NCI-H1930 (cell line): Measurements from ENCODE around the gene CLTCL1.
"Not testable (repeated sequence)": the region's sequence is repeated elsewhere in the genome, so short reads cannot be mapped to it uniquely, and the experiment has no call there.

Experiments used
- DNase-seq, 2 experiments: peaks; one replicate each; lab custom pipeline; 2025; lab: John Stamatoyannopoulos, UW

The CLTCL1 gene

GRCh38 chr22:19290400-19291217, 910 bp downstream of the CLTCL1 start:
- no peak for DNase-seq

- no peak for DNase-seq
These were observed 1.9 kb downstream of the CLTCL1 start for GRCh38 chr22:19289475-19290161.

DNA sequence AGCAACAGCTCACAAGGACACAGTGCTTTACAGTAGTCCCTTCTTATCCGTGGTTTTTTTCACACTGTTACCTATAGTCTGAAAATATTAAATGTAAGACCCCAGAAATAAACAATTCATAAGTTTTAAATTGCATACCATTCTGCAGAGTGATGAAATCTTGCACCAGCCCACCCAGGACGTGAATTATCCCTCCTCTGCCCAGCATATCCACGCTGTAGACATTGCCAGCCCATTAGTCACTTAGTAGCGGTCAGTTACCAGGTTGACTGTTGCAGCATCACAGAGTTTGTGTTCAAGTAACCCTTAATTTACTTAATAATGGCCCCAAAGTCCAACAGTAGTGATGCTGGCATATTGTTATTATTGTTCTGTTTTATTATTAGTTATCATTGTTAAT, 3.6 kb downstream of the CLTCL1 start:
- no peak for DNase-seq

GRCh38 chr22:19287076-19287707, 4.3 kb downstream of the CLTCL1 start:
- DNase-seq: no peak

DNA sequence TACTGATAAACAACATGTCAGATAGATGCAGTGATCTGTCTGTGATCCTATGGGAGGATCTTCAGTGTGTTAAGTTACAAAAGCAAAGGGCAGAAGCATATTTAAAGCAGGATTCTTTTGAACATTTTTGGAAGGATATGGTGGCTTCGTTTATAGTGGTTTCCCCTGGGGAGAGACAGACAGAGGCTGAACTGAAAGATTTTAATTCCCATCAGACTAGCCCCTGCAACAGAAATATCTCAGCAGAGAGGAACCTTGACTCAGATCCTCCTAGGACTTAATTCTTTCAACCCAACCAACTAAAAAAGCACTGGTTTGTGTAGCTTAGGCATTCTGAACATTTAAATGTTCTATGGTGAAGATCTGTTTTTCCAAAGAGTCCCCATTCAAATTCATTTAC, 5.7 kb downstream of the CLTCL1 start:
- DNase-seq: no peak

GRCh38 chr22:19279143-19279542, 12.4 kb downstream of the CLTCL1 start:
- not testable (repeated sequence) for DNase-seq

DNA sequence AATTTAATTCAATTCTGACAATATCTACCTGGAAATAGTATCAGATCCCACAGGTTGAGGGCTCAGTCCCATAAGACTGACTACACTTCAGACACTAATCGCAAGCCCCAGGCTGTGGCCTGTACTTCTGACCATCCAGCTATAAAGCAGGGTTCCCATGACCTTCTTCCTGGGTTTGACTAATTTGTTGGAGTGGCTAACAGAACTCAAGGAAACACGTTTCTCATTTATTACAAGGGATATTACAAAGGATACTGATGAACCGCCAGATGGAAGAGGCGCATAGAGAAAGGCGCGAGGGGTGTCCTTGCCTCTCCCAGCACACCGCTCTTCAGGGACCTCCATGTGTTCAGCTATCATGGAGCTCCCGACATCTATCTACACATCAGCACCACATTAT, 13.7 kb downstream of the CLTCL1 start:
- DNase-seq: no peak

DNA sequence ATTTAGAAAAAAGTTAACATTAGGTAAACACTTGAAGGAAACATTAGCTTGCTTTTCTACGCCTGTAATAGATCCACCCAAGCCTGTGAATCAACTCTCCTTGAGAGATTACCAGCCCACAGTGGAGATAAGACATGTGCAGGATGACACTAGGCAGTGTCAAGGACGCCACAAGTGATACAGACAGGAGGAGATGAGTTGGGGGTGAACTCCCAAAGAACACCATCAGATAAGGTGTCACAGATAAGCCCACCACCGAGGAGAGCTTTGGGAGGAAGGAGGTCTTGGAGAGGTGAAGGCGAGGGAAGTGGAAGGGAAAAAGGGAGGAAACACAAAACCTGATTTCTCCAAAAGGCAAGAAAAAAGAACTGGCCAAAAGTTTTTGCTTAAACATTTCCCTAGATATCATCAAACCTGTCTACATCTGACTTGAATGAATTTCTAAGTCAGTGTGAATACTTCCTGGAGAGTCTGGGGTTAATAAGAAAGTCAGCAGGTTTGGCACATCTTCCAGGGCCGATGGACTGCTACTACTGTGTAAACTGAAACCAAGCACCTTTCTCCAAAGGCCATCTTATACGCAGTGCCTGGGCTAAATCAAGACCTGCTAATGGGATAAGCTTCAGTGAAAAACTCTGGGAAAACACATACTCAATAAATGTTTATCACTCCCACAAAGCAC, 15.5 kb downstream of the CLTCL1 start:
- no peak for DNase-seq

GRCh38 chr22:19275513-19275912, 16.0 kb downstream of the CLTCL1 start:
- DNase-seq: no peak

DNA sequence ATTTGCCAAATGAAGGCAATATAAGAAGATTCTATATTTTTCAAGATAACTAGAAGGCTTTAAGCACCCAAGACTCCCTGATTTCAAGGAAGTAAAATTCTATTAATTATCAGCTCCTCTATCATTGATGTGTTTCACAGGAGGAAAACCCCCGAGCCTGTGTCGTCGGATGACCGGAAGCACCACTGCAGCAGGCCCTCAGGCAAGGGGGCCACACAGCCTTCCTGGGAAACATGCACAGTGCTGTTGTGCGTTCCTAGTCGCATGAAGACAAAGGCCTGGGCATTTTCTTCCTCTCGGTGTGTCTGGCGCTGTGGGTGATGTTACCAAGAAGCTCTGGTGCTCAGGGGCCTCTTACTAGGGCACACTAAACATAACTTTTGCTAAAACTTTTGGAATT, 16.4 kb downstream of the CLTCL1 start:
- no peak for DNase-seq

DNA sequence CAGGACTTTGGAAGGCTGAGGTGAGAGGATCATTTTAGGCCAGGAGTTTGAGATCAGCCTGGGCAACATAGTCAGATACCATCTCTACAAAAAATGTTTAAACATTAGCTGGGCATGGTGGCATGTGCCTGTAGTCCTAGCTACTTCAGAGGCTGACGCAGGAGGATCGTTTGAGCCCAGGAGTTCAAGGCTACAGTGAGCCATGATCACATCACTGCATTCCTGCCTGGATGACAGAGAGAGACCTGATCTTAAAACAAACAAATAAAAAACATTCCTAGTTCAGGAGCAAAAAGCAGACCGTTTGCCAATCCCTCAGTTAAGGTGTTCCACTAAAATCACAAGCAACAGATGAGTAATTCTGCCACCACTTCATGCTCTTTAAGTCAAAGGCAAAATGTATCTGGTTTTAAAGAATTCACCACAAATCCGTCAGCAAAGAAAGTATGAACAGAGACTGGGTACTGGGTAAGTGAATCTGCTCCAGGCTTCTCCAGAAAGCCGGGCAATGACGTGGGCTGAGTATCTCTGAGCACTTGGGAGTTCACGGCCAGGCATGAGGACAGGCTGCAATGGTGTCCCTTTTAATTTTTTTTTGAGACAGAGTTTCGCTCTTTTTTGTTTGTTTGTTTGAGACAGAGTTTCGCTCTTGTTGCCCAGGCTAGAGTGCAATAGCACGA, 19.5 kb downstream of the CLTCL1 start:
- DNase-seq: no peak

DNA sequence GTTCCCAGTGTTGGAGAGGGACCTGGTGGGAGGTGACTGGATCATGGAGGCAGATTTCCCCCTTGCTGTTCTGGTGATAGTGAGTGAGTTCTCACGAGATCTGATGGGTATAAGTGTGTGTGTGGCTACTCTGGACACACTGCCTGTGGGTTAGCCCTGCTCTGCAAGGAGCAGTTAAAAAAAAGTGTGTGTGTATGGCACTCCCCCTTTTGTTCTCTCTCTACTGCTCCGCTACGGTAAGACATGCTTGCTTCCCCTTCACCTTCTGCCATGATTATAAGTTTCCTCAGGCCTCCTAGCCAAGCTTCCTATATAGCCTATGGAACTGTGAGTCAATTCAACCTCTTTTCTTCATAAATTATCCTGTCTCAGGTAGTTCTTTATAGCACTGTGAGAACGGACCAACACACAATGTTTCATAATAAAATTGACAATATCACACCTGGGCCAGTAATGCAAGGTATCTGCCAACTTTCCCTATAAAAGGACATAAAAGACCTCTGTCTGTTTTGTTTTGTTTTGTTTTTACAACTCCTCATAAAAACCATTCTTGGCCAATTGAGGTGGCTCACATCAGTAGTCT, 20.2 kb downstream of the CLTCL1 start:
- DNase-seq: no peak

DNA sequence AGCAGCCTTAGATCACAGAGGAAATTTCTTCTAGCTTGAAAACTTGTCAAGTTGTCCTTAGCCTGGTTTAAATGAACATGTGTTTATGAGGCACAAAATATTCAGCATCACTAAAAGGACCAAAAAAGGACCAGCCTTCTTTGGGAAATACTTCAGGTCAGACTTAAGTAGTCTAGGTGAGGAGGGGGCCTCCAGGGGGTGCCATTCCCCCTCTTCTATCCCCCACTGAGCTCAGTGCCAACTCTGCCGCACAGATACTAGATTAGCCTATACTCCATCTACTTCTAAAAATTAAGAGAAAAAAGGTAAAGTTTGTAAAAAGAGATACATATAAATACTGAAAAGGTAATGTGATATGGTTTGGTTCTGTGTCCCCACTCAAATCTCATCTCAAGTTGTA, 20.6 kb downstream of the CLTCL1 start:
- no peak for DNase-seq

DNA sequence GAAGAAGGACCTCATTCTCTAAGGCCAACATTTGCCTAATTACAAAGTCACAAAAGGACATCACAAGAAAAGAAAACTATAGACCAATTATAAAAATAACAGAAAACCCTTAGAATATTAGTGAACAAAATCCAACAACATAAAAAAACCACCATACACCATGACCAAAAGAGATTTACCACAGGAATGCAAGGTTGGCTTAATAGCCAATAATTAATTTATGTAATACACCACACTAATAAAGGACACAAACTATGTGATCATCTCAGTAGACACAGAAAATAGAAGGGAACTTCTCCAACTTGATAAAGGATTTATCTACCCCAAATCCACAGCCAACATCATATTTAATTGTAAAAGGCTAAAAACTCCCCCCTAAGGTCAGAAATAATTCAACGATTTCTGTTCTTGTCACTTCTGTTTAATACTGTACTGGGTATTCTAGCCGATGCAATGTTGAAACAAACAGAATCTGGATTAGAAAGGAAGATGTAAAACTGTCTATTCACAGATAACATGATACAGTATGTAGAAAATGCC, 24.9 kb downstream of the CLTCL1 start:
- no peak for DNase-seq

GRCh38 chr22:19265779-19266178, 25.7 kb downstream of the CLTCL1 start:
- no peak for DNase-seq

- DNase-seq: no peak
These were observed 30.7 kb downstream of the CLTCL1 start for GRCh38 chr22:19260804-19261203.

DNA sequence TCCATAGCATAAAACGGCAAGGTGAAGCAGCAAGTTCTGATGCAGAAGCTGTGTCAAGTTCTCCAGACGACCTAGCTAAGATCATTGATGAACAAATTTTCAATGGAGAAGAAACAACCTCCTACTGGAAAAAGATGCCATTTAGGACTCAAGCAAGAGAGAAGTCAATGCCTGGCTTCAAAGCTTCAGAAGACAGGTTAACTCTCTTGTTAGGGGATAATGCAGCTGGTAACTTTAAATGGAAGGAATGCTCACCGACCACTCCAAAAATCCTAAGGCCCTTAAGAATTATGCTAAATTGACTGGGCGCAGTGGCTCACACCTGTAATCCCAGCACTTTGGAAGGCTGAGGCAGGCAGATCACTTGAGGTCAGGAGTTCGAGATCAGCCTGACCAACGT, 31.3 kb downstream of the CLTCL1 start:
- no peak for DNase-seq

- not testable (repeated sequence) for DNase-seq
These were observed 32.6 kb downstream of the CLTCL1 start for GRCh38 chr22:19258968-19259288.

- DNase-seq: no peak
These were observed 33.1 kb downstream of the CLTCL1 start for GRCh38 chr22:19258371-19258770.

DNA sequence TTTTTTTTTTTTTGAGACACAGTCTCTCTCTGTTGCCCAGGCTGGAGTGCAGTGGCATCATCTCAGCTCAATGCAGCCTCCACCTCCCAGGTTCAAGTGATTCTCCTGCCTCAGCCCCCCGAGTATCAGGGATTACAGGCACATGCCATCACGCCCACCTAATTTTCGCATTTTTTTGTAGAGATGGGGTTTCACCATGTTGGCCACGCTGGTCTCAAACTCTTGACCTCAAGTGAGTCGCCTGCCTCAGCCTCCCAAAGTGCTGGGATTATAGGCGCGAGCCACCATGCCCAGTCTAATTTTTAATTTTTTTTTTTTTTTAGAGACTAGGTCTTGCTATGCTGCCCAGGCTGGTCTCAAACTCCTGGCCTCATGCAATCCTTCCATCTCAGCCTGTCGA, 35.2 kb downstream of the CLTCL1 start:
- DNase-seq: not testable (repeated sequence)

- no peak for DNase-seq
These were observed 38.4 kb downstream of the CLTCL1 start for GRCh38 chr22:19253143-19253542.
